Tibial artery (tissue), 4 donors: ENCODE results near the gene VPS37D.
"Not testable (repeated sequence)": the region's sequence is repeated elsewhere in the genome, so short reads cannot be mapped to it uniquely, and the experiment has no call there.

Source experiments
- DNase-seq, 2 donors: peaks; one replicate each; pipeline ENCODE4 v3.0.0-alpha.2; 2019
- H3K27ac ChIP-seq, 2 donors: fragments of 200-600 bp; sonication (generic) in 1 of 2; 1 replicate in 1 of 2; 2 replicates in 1 of 2; pipeline ENCODE4 v1.5.1; 2018 to 2019; ENCODE audit warnings: mild to moderate bottlenecking in 1 of 2
- H3K27me3 ChIP-seq, 2 donors: fragments of 200-600 bp; sonication (generic) in 1 of 2; one replicate each; pipeline versions ENCODE4 v1.5.1 to v1.6.0; 2016 to 2019
- H3K36me3 ChIP-seq, 3 donors: fragments of 200-600 bp; sonication (generic) in 2 of 3; one replicate each; pipeline ENCODE4 v1.5.1; 2016 to 2019; ENCODE audit warnings: mild to moderate bottlenecking in 2 of 3
- H3K4me1 ChIP-seq, 4 donors: fragments of 200-600 bp; sonication (generic) in 2 of 4; 1 replicate in 3 of 4; 2 replicates in 1 of 4; pipeline ENCODE4 v1.5.1; 2016 to 2019
- H3K4me3 ChIP-seq, 2 donors: fragments of 200-600 bp; sonication (generic) in 1 of 2; 1 replicate in 1 of 2; 2 replicates in 1 of 2; pipeline ENCODE4 v1.5.1; 2018 to 2019; ENCODE audit warnings: mild to moderate bottlenecking in 2 of 2
- H3K9me3 ChIP-seq, 3 donors: fragments of 200-600 bp; sonication (generic) in 1 of 3; one replicate each; pipeline ENCODE4 v1.5.1; 2016 to 2019
- intact Hi-C: fragments of 100-400 bp; cut with DNase I; formaldehyde crosslinking; loops from one replicate; pipeline ENCODE4 v1.15.0; 2023; ENCODE audit warnings: low total_unique reads
- TF ChIP-seq, protein P1 (sequence below), 2 experiments: fragments of 200-600 bp in 1 of 2; fragments of 450-650 bp in 1 of 2; IDR thresholded peaks; one replicate each; pipeline ENCODE4 v1.5.1; 2017 to 2019; ENCODE audit warnings: antibody characterized with exemption in 2 of 2, mild to moderate bottlenecking in 1 of 2, moderate library complexity in 1 of 2

VPS37D gene

DNA sequence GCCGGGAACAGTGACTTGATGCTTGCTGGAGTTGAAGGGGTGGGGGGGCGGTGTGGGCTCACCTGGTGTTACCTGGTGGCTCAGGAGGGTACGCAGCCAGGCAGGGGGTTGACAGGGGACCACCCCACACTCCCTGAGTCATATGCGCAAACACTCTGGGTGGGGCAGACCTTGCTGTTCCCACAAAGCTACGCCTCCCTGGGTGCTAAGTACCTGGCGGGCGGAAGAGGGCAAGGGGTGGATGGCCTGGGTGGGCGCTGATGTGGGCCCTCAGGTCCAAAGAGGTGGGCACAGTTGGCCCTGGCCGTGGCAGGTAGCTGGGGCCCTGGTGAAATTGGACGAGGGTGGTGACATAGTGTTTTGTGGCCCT lies 37.9 kb downstream of the VPS37D start:
- H3K9me3 ChIP-seq: no peaks in the 10 kb centered on the region
- H3K36me3 ChIP-seq: peaks cover 0 to 38% (median 8%) of the 10 kb centered on the region in 3 donors
- no peak overlapping the region for H3K4me3 ChIP-seq
- TF ChIP-seq, protein P1, sequence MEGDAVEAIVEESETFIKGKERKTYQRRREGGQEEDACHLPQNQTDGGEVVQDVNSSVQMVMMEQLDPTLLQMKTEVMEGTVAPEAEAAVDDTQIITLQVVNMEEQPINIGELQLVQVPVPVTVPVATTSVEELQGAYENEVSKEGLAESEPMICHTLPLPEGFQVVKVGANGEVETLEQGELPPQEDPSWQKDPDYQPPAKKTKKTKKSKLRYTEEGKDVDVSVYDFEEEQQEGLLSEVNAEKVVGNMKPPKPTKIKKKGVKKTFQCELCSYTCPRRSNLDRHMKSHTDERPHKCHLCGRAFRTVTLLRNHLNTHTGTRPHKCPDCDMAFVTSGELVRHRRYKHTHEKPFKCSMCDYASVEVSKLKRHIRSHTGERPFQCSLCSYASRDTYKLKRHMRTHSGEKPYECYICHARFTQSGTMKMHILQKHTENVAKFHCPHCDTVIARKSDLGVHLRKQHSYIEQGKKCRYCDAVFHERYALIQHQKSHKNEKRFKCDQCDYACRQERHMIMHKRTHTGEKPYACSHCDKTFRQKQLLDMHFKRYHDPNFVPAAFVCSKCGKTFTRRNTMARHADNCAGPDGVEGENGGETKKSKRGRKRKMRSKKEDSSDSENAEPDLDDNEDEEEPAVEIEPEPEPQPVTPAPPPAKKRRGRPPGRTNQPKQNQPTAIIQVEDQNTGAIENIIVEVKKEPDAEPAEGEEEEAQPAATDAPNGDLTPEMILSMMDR (IDR thresholded peaks at IDR 0.05): no peak
- peak overlapping the region; percentile 57 to 58 for H3K27ac ChIP-seq
- H3K4me1 ChIP-seq: peaks cover 0 to 36% (median 24%) of the 10 kb centered on the region in 4 donors
- no peak for DNase-seq
- intact Hi-C loops: no loop called here
- H3K27me3 ChIP-seq: no peaks in the 10 kb centered on the region

DNA sequence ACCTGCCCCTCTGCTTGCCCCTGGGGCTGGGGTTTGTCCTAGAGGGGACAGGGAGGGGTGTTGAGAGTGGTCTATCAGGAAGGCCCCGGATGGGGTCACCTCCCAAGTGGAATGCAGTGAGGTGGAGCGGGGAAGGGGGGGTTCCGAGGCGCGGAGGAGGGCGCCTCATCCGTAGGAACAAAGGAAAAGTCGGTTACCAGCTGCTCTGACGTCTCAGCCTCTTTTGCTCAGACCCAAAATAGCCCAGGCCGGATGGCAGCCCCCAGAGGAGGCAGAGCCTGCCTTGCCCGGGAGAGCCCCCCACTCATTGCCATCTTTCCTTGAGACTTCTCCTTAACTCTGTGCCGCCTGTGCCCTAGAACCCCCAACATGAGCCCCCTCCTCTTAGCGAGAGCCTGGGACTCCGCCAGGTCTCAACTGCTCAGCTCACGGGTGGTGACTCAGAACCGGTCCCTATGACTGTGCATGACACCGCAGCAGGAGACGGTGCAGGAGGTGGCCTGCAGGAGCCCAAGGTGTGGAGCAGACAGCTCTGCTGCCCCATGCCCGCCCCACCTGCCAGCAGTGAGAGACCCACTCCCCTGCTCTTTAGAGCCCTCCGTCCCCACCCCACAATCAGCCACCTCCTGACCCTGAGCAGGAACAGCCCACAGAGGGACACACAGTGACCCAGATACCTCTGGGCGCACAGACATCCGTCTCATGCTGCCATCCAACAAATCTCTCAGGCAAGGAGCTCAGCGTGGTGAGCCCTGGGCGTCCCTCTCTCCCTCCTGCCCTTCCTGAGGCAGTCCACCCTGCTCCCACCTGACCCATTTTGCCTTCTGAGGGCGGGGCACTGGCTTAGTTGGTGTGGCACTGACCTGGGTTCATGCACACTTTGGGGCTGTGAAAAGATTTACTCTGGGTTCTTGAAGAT lies 38.8 kb downstream of the VPS37D start:
- no peak for DNase-seq
- Histone ChIP-seq H3K27me3 (no peaks in the 10 kb centered on the region), H3K27ac (peak overlapping the region; percentile 57 to 58), H3K4me1 (peaks cover 0 to 36% (median 24%) of the 10 kb centered on the region in 4 donors), H3K36me3 (peaks cover 0 to 31% (median 8%) of the 10 kb centered on the region in 3 donors), H3K9me3 (no peaks in the 10 kb centered on the region), H3K4me3 (no peak overlapping the region)
- intact Hi-C loops: no loop called here
- TF ChIP-seq, protein P1 (IDR thresholded peaks at IDR 0.05): no peak

DNA sequence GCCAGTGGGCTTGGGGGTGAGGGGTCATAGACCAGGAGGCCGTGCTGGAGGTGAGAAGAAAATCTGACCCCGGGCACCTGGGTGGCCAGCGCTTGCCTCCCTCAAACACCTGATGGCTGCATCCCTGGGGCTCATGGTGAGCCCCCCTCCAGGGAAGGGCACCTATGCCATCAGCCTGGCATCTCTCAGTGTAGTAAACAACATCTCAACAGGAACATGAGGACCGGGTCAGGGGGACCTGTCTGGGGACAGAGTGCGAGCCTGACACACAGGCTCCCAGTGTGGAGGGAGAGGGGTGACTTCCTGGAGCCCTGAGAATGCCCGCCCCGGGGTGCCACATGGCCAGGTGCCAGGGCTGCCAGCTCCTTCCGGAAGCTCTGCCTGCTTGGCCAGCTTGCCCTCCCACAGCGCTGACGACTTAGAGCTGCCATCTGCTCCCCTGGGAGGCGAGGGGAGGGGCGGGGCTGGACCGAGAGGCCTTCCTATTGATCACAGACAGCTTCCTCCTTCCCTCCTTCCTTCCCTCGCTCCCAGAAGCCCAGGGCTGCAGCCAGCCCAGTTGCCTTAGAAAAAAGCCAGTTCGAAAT lies 39.5 kb downstream of the VPS37D start:
- Histone ChIP-seq H3K27ac (no peak overlapping the region), H3K27me3 (no peaks in the 10 kb centered on the region), H3K4me1 (peaks cover 0 to 36% (median 24%) of the 10 kb centered on the region in 4 donors), H3K9me3 (no peaks in the 10 kb centered on the region), H3K4me3 (no peak overlapping the region), H3K36me3 (peaks cover 0 to 26% (median 6%) of the 10 kb centered on the region in 3 donors)
- intact Hi-C loops: no loop called here
- TF ChIP-seq, protein P1 (IDR thresholded peaks at IDR 0.05): no peak
- peak in 1 of 2 donors; percentile 60 for DNase-seq

DNA sequence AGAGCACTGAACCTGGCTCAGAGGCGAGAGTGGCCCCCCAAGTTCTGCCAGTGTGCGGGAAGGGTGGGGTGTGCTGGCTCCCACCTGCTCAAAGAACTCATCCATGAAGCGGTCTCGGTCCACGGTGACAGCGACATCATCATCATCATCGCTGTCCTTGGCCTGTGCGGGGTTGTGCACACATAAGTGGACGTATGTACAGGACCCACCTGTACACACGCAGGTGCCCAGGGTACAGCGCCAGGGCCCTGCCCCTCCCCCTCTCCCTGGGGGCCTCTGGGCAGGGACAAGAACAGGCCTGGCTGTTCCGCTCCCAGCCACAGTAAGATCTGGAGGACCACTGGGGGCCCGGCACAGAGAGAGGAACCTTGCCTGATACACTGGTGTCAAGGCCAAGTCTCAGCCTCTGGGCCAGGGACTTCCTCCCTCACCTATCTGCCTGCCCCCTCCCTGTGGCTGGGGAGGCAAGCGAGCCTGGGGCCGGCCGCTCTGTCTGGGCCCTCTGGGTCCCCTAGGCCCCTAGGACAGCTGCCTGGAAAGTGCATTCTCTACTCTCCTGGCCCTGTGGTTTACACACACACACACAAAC lies 41.4 kb downstream of the VPS37D start:
- TF ChIP-seq, protein P1 (IDR thresholded peaks at IDR 0.05): no peak
- Histone ChIP-seq H3K36me3 (peaks cover 0 to 10% (median 0%) of the 10 kb centered on the region in 3 donors), H3K27me3 (no peaks in the 10 kb centered on the region), H3K9me3 (no peaks in the 10 kb centered on the region), H3K27ac (no peak overlapping the region), H3K4me3 (no peak overlapping the region), H3K4me1 (peaks cover 0 to 31% (median 20%) of the 10 kb centered on the region in 4 donors)
- no peak for DNase-seq
- intact Hi-C loops: no loop called here

DNA sequence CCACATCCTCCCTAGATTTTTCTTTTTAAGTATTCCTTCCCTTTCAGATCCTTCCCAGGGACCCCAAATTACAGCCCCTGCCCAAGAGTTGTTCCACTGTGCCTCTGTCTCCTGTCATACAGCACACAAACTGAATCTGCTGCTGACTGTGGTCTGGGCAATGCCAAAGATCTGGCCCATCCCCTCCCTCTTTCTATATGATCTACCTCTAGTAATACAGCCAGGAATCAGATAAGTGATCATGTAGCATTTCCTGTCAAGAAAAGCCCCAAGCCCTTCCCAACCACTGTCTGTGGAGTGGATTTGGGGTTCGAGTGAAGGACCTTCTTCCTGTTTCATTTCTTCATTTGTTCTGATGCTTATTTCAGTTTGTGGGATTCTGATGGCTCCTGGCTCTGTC lies 45.1 kb downstream of the VPS37D start:
- TF ChIP-seq, protein P1 (IDR thresholded peaks at IDR 0.05): no peak
- Histone ChIP-seq H3K27ac (no peak overlapping the region), H3K9me3 (no peaks in the 10 kb centered on the region), H3K4me1 (peaks cover 0 to 26% (median 18%) of the 10 kb centered on the region in 4 donors), H3K4me3 (no peak overlapping the region), H3K27me3 (no peaks in the 10 kb centered on the region), H3K36me3 (peaks cover 0 to 10% (median 0%) of the 10 kb centered on the region in 3 donors)
- DNase-seq: no peak
- intact Hi-C loops: no loop called here

DNA sequence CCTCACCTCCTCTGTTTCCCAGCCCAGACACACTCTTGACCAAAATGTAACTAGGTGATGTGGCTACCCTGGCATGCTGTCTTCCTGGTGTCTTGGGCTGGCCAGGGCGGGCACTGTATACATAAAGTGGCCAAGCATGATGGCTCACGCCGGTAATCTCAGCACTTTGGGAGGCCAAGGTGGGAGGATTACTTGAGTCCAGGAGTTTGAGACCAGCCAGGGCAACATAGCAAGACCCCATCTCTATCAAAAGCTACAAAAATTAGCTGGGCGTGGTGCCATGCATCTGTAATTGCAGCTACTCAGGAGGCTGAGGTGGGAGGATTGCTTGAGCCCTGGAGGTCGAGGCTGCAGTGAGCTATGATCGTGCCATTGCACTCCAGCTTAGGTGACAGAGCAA lies 45.7 kb downstream of the VPS37D start:
- H3K4me1 ChIP-seq: peaks cover 0 to 31% (median 24%) of the 10 kb centered on the region in 4 donors
- H3K27me3 ChIP-seq, H3K4me3 ChIP-seq, intact Hi-C loops, H3K27ac ChIP-seq, DNase-seq, H3K36me3 ChIP-seq, H3K9me3 ChIP-seq: not testable (repeated sequence)
